SK-N-SH (cell line): ENCODE results near the gene RAD51B. TPM values are rescaled to one million over a fixed set of nuclear protein-coding genes. Genes with fewer than 3 reads are reported as not detected.

Experiments used
- CTCF ChIA-PET: fragments of 300-600, 350-600 bp; formaldehyde crosslinking; extraction: SDS; loops from one replicate; lab custom pipeline; 2021; lab: Yijun Ruan, JAX
- POLR2A ChIA-PET: fragments of 350-600 bp; sonication (Branson Sonifier 250); formaldehyde crosslinking; extraction: SDS; loops from one replicate; lab custom pipeline; 2020; ENCODE audit warnings: antibody characterized with exemption, inconsistent platforms; lab: Yijun Ruan, JAX
- DNase-seq: peaks from one replicate; pipeline ENCODE4 v3.0.0; 2012
- H2AFZ ChIP-seq: fragments of 200-600 bp; sonication (generic); 2 replicates; pipeline ENCODE4 v1.8.1; 2016; ENCODE audit warnings: antibody characterized with exemption, mild to moderate bottlenecking, low read depth
- H3F3A ChIP-seq: fragments of 200-600 bp; sonication (generic); replicated peaks from 2 replicates; pipeline ENCODE3; 2016; ENCODE audit warnings: antibody characterized with exemption, mild to moderate bottlenecking; ENCODE audit not compliant: insufficient read depth
- H3K27ac ChIP-seq, 2 experiments: fragments of 200-500 bp in 1 of 2; fragments of 200-600 bp in 1 of 2; sonication (Bioruptor generic) in 1 of 2; sonication (generic), shearing (Covaris generic) in 1 of 2; 2 replicates each; pipeline versions ENCODE4 v1.5.1 to v1.6.1; 2014 to 2016; ENCODE audit warnings: low read depth in 2 of 2, inconsistent platforms in 1 of 2, low read length in 1 of 2, mild to moderate bottlenecking in 1 of 2, mixed read lengths in 1 of 2
- H3K27me3 ChIP-seq: fragments of 200-600 bp; sonication (generic), shearing (Covaris generic); 2 replicates; pipeline ENCODE4 v1.6.1; 2016; ENCODE audit warnings: mixed run types; ENCODE audit not compliant: insufficient read depth
- H3K36me3 ChIP-seq, 2 experiments: fragments of 200-500 bp in 1 of 2; fragments of 200-600 bp in 1 of 2; sonication (Bioruptor generic) in 1 of 2; sonication (generic) in 1 of 2; replicated peaks in 1 of 2; 2 replicates each; pipeline versions ENCODE3 to v1.5.1; 2014 to 2016; ENCODE audit warnings: low read length in 1 of 2, mild to moderate bottlenecking in 1 of 2; ENCODE audit not compliant: insufficient read depth in 2 of 2, control insufficient read depth in 1 of 2
- H3K4me1 ChIP-seq, 2 experiments: fragments of 200-500 bp in 1 of 2; fragments of 200-600 bp in 1 of 2; sonication (Bioruptor generic) in 1 of 2; sonication (generic), shearing (Covaris generic) in 1 of 2; 2 replicates each; pipeline versions ENCODE4 v1.5.1 to v1.6.1; 2014 to 2016; ENCODE audit warnings: low read depth in 1 of 2, low read length in 1 of 2, mixed run types in 1 of 2; ENCODE audit not compliant: insufficient read depth in 2 of 2, control insufficient read depth in 1 of 2
- H3K4me2 ChIP-seq: fragments of 200-600 bp; sonication (generic), shearing (Covaris generic); 2 replicates; pipeline ENCODE4 v1.6.1; 2017; ENCODE audit warnings: mixed run types
- H3K4me3 ChIP-seq, 2 experiments: fragments of 200-500 bp in 1 of 2; fragments of 200-600 bp in 1 of 2; sonication (Bioruptor generic) in 1 of 2; sonication (generic), shearing (Covaris generic) in 1 of 2; 2 replicates each; pipeline versions ENCODE4 v1.5.1 to v1.8.1; 2014 to 2016; ENCODE audit warnings: low read depth in 2 of 2, inconsistent platforms in 1 of 2, low read length in 1 of 2, mild to moderate bottlenecking in 1 of 2, mixed read lengths in 1 of 2, moderate library complexity in 1 of 2
- H3K79me2 ChIP-seq: fragments of 200-600 bp; sonication (generic); 2 replicates; pipeline ENCODE4 v1.8.1; 2017; ENCODE audit warnings: mild to moderate bottlenecking; ENCODE audit not compliant: insufficient read depth
- H3K9ac ChIP-seq: fragments of 200-600 bp; sonication (generic); 2 replicates; pipeline ENCODE4 v1.6.1; 2017; ENCODE audit warnings: mixed run types
- H3K9me2 ChIP-seq: fragments of 200-600 bp; sonication (generic); 2 replicates; pipeline ENCODE4 v1.6.1; 2017; ENCODE audit warnings: mixed run types
- H3K9me3 ChIP-seq: fragments of 200-600 bp; sonication (generic); 2 replicates; pipeline ENCODE4 v1.6.1; 2017; ENCODE audit warnings: mixed run types, mild to moderate bottlenecking, moderate library complexity
- H4K20me1 ChIP-seq: fragments of 200-600 bp; sonication (generic); 2 replicates; pipeline ENCODE4 v1.6.1; 2017; ENCODE audit warnings: mild to moderate bottlenecking, mixed run types; ENCODE audit not compliant: insufficient read depth
- CHD2 ChIP-seq: fragments of 150-350 bp; IDR thresholded peaks from 2 replicates; pipeline ENCODE4 v1.6.1; 2018; ENCODE audit warnings: low read length; ENCODE audit not compliant: partially characterized antibody
- ELF1 ChIP-seq: IDR thresholded peaks from 2 replicates; pipeline ENCODE4 v1.4.0; 2012
- FOXM1 ChIP-seq: IDR thresholded peaks from 2 replicates; pipeline ENCODE4 v1.4.0; 2012; ENCODE audit warnings: low read depth, mild to moderate bottlenecking
- GABPA ChIP-seq: IDR thresholded peaks from 2 replicates; pipeline ENCODE4 v1.4.0; 2012; ENCODE audit warnings: low read depth, mild to moderate bottlenecking
- GATA2 ChIP-seq: sonication (generic); formaldehyde crosslinking; IDR thresholded peaks from 2 replicates; pipeline ENCODE4 v1.5.0; 2020; ENCODE audit warnings: mild to moderate bottlenecking, missing genetic modification reagents
- MEF2A ChIP-seq: IDR thresholded peaks from 2 replicates; pipeline ENCODE4 v1.4.0; 2012; ENCODE audit warnings: low read depth, borderline replicate concordance
- MXI1 ChIP-seq: IDR thresholded peaks from 2 replicates; pipeline ENCODE4 v1.6.1; 2012; ENCODE audit warnings: mild to moderate bottlenecking, low read depth, low read length, improper control_type of control experiment
- NFIC ChIP-seq: IDR thresholded peaks from 2 replicates; pipeline ENCODE4 v1.4.0; 2012; ENCODE audit warnings: borderline replicate concordance
- NRF1 ChIP-seq: IDR thresholded peaks from 2 replicates; pipeline ENCODE4 v1.6.1; 2012; ENCODE audit warnings: low read depth, mild to moderate bottlenecking, low read length
- PBX3 ChIP-seq: IDR thresholded peaks from 2 replicates; pipeline ENCODE4; 2012
- SIN3A ChIP-seq: IDR thresholded peaks from 2 replicates; pipeline ENCODE4 v1.6.1; 2012; ENCODE audit warnings: low read depth, mild to moderate bottlenecking, low read length, moderate library complexity, borderline replicate concordance
- SMC3 ChIP-seq: IDR thresholded peaks from 2 replicates; pipeline ENCODE4 v1.6.1; 2012; ENCODE audit warnings: low read depth, low read length, improper control_type of control experiment
- TCF12 ChIP-seq: IDR thresholded peaks from 2 replicates; pipeline ENCODE4 v1.4.0; 2012
- TEAD4 ChIP-seq: IDR thresholded peaks from 2 replicates; pipeline ENCODE4 v1.4.0; 2012; ENCODE audit warnings: mild to moderate bottlenecking, borderline replicate concordance; ENCODE audit not compliant: insufficient read depth
- USF1 ChIP-seq: IDR thresholded peaks from 2 replicates; pipeline ENCODE4 v1.4.0; 2012; ENCODE audit warnings: low read depth, borderline replicate concordance
- WGBS: methylation state at CpG from one replicate; pipeline ENCODE4 v1.1.6; 2017; ENCODE audit warnings: low lambda C conversion rate; 5-methylcytosine and 5-hydroxymethylcytosine counted together
- polyA plus RNA-seq, 3 experiments: library from polyadenylated mRNA; depleted of rRNA; stranded (reverse); fragments of >200 nt; gene quantifications; 2 replicates each; pipeline ENCODE4 v1.2.3, GENCODE V29; 2012
- TF ChIP-seq, protein P1 (sequence below): IDR thresholded peaks from 2 replicates; pipeline ENCODE4 v1.6.1; 2012; ENCODE audit warnings: mild to moderate bottlenecking, low read depth, low read length, moderate library complexity
- TF ChIP-seq, protein P2 (sequence below): fragments of 200-600 bp; sonication (generic); IDR thresholded peaks from 2 replicates; pipeline ENCODE4 v1.6.1; 2017; ENCODE audit warnings: antibody characterized with exemption, mild to moderate bottlenecking, moderate library complexity
- TF ChIP-seq, protein P3 (sequence below): fragments of 150-350 bp; IDR thresholded peaks from 2 replicates; pipeline ENCODE4 v1.6.1; 2017; ENCODE audit warnings: antibody characterized with exemption, low read length, low read depth, borderline replicate concordance

The RAD51B gene
- polyA plus RNA-seq, 1 of the 3 experiments (the other 2 are of a cell fraction), result 6.0 TPM

- TF ChIP-seq SMC3, result no peak
- TF ChIP-seq, protein P1, sequence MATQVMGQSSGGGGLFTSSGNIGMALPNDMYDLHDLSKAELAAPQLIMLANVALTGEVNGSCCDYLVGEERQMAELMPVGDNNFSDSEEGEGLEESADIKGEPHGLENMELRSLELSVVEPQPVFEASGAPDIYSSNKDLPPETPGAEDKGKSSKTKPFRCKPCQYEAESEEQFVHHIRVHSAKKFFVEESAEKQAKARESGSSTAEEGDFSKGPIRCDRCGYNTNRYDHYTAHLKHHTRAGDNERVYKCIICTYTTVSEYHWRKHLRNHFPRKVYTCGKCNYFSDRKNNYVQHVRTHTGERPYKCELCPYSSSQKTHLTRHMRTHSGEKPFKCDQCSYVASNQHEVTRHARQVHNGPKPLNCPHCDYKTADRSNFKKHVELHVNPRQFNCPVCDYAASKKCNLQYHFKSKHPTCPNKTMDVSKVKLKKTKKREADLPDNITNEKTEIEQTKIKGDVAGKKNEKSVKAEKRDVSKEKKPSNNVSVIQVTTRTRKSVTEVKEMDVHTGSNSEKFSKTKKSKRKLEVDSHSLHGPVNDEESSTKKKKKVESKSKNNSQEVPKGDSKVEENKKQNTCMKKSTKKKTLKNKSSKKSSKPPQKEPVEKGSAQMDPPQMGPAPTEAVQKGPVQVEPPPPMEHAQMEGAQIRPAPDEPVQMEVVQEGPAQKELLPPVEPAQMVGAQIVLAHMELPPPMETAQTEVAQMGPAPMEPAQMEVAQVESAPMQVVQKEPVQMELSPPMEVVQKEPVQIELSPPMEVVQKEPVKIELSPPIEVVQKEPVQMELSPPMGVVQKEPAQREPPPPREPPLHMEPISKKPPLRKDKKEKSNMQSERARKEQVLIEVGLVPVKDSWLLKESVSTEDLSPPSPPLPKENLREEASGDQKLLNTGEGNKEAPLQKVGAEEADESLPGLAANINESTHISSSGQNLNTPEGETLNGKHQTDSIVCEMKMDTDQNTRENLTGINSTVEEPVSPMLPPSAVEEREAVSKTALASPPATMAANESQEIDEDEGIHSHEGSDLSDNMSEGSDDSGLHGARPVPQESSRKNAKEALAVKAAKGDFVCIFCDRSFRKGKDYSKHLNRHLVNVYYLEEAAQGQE, result no peak
- TF ChIP-seq, protein P2, sequence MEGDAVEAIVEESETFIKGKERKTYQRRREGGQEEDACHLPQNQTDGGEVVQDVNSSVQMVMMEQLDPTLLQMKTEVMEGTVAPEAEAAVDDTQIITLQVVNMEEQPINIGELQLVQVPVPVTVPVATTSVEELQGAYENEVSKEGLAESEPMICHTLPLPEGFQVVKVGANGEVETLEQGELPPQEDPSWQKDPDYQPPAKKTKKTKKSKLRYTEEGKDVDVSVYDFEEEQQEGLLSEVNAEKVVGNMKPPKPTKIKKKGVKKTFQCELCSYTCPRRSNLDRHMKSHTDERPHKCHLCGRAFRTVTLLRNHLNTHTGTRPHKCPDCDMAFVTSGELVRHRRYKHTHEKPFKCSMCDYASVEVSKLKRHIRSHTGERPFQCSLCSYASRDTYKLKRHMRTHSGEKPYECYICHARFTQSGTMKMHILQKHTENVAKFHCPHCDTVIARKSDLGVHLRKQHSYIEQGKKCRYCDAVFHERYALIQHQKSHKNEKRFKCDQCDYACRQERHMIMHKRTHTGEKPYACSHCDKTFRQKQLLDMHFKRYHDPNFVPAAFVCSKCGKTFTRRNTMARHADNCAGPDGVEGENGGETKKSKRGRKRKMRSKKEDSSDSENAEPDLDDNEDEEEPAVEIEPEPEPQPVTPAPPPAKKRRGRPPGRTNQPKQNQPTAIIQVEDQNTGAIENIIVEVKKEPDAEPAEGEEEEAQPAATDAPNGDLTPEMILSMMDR, result no peak
- TF ChIP-seq CHD2, result no peak
- no peak for TF ChIP-seq PBX3
- TF ChIP-seq, protein P3, sequence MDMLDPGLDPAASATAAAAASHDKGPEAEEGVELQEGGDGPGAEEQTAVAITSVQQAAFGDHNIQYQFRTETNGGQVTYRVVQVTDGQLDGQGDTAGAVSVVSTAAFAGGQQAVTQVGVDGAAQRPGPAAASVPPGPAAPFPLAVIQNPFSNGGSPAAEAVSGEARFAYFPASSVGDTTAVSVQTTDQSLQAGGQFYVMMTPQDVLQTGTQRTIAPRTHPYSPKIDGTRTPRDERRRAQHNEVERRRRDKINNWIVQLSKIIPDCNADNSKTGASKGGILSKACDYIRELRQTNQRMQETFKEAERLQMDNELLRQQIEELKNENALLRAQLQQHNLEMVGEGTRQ, result no peak
- TF ChIP-seq USF1, result no peak
- no peak for TF ChIP-seq ELF1
- no peak for TF ChIP-seq MXI1
- no peak for TF ChIP-seq FOXM1
- no peak for TF ChIP-seq NFIC
- TF ChIP-seq MEF2A, result no peak
- no peak for TF ChIP-seq GATA2
- no peak for TF ChIP-seq GABPA
- no peak for TF ChIP-seq TCF12
- no peak for TF ChIP-seq TEAD4
- no peak for TF ChIP-seq NRF1
- TF ChIP-seq SIN3A, result no peak
- H4K20me1 ChIP-seq, result no peaks in the 10 kb centered on the region
- H3K9me3 ChIP-seq, result no peaks in the 10 kb centered on the region
- no peak overlapping the region for H3K27ac ChIP-seq
- peaks cover 21% of the 10 kb centered on the region for H3F3A ChIP-seq
- H3K9ac ChIP-seq, result no peak overlapping the region
- H3K27me3 ChIP-seq, result no peaks in the 10 kb centered on the region
- no peaks in the 10 kb centered on the region for H3K36me3 ChIP-seq
- no peak overlapping the region for H3K4me3 ChIP-seq
- H3K9me2 ChIP-seq, result no peaks in the 10 kb centered on the region
- 95% methylated on average over 7 of the region's 7 CpGs for WGBS
- ChIA-PET CTCF (interaction anchor here (1.0 to 2.0 kb wide), 2 partner anchors 20 to 24 kb away, joined by 3 to 4 read pairs; no protein-coding TSS in a partner anchor), POLR2A (no interaction called here)
- DNase-seq, result no peak
- H2AFZ ChIP-seq, result no peak overlapping the region
- H3K4me1 ChIP-seq, result peaks cover 0 to 30% of the 10 kb centered on the region in 2 experiments; a peak in 3 of 4 replicates
- no peak overlapping the region for H3K4me2 ChIP-seq
- no peaks in the 10 kb centered on the region for H3K79me2 ChIP-seq
Observed at GRCh38 chr14:68677476-68677875, 857.9 kb downstream of the RAD51B start.
